Adipocyte (in vitro differentiated cells): ENCODE results near the gene MORN4.
"Not testable (repeated sequence)": the region's sequence is repeated elsewhere in the genome, so short reads cannot be mapped to it uniquely, and the experiment has no call there.

Source experiments
- DNase-seq: peaks from one replicate; pipeline ENCODE4 v3.0.0-alpha.2; 2015; ENCODE audit warnings: low read depth
- H3K27me3 ChIP-seq: replicated peaks from 2 replicates; pipeline ENCODE4 v1.7.0; 2013; ENCODE audit warnings: mild to moderate bottlenecking, low read length, moderate library complexity; ENCODE audit not compliant: control insufficient read depth, insufficient read depth
- H3K36me3 ChIP-seq: 2 replicates; pipeline ENCODE4 v1.7.0; 2013; ENCODE audit warnings: low read length, mild to moderate bottlenecking, moderate library complexity; ENCODE audit not compliant: control insufficient read depth, insufficient read depth, severe bottlenecking
- H3K4me1 ChIP-seq: 2 replicates; pipeline ENCODE4 v1.7.0; 2013; ENCODE audit warnings: mild to moderate bottlenecking, low read length, moderate library complexity; ENCODE audit not compliant: control insufficient read depth, insufficient read depth
- H3K4me3 ChIP-seq: 2 replicates; pipeline ENCODE4 v1.7.0; 2013; ENCODE audit warnings: mild to moderate bottlenecking, low read length, moderate library complexity
- H3K9ac ChIP-seq: 2 replicates; pipeline ENCODE4 v1.7.0; 2013; ENCODE audit warnings: mild to moderate bottlenecking, low read length, moderate library complexity
- H3K9me3 ChIP-seq: 2 replicates; pipeline ENCODE4 v1.7.0; 2013; ENCODE audit warnings: mild to moderate bottlenecking, low read length, moderate library complexity; ENCODE audit not compliant: control insufficient read depth

MORN4 gene

DNA sequence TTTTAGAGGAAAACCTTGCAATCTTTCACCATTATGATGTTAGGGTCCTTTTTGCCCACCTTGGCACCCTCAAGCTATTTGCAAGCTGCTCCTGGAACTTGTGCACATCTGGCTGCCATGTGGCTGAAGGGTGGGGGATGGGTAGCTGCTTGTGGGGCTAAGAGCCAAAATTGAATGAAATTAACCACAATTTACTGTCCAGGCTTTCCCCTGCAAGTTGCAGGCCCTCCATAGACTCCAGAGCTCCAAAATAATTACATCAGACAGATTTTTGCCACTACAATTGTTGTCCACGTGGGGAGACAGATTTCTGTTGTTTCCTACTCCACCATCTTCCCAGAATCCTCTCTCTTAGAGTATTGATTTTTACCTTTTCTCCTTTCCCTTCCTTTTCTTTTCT, 26.3 kb upstream of the MORN4 start:
- H3K9me3 ChIP-seq, result no peaks in the 10 kb centered on the region
- peaks cover 7% of the 10 kb centered on the region for H3K4me1 ChIP-seq
- no peak overlapping the region for H3K4me3 ChIP-seq
- no peaks in the 10 kb centered on the region for H3K27me3 ChIP-seq
- peaks cover 73% of the 10 kb centered on the region for H3K36me3 ChIP-seq
- peak; percentile 59 for DNase-seq
- H3K9ac ChIP-seq, result no peak overlapping the region

DNA sequence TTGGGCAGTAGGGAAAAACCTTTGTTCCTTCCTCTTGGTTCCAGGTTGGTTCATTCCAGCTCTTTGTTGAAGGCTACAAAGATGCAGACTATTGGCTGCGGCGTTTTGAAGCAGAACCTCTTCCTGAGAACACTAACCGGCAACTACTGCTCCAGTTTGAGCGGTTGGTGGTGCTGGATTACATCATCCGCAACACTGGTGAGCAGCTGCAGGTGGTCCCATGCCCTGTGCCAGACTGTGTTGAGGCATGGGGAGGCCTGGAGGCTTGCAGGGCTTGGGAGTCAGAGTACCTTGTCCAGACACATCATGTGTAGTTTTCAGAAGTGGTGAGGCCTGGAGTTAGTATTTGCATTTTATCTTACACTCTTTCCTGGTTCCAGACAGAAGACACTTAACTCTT, 23.5 kb upstream of the MORN4 start:
- H3K9ac ChIP-seq, result no peak overlapping the region
- H3K4me1 ChIP-seq, result peaks cover 7% of the 10 kb centered on the region
- H3K36me3 ChIP-seq, result peaks cover 73% of the 10 kb centered on the region
- no peak for DNase-seq
- no peaks in the 10 kb centered on the region for H3K27me3 ChIP-seq
- no peaks in the 10 kb centered on the region for H3K9me3 ChIP-seq
- H3K4me3 ChIP-seq, result no peak overlapping the region

DNA sequence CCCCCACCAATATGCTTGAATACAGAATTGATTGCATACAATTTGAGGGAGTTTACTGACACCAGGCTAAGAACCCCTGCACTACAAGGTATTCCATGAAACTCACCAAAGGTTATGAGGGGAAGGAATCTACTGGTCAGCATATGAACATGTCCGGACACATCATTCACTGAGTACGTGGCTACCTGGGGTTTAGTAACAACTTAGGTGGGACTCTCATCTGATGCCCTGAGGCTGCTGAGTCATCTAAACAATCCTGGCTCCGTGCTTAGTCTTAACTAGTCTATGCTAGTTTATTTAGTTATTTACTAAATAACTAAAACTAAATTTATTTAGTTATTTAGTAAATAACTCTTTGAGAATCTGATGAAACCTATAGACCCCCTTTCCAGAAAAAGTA, 18.5 kb upstream of the MORN4 start:
- Histone ChIP-seq H3K9ac (no peak overlapping the region), H3K27me3 (no peaks in the 10 kb centered on the region), H3K9me3 (no peaks in the 10 kb centered on the region), H3K4me1 (peaks cover 35% of the 10 kb centered on the region), H3K4me3 (no peak overlapping the region), H3K36me3 (peaks cover 57% of the 10 kb centered on the region)
- DNase-seq, result no peak

DNA sequence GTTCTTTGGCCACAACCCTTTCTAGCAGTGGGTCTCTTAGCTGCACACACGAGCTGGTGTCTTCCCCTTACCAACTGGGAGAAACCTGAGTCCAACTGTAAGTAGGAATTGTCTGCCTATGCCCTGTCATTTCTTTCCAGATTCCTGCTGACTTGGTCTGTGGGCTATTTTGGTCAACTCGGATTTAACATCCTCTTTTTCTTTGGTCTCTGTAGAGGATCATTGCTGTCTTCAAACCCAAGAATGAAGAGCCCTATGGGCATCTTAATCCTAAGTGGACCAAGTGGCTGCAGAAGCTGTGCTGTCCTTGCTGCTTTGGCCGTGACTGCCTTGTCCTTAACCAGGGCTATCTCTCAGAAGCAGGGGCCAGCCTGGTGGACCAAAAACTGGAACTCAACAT, 17.4 kb upstream of the MORN4 start:
- no peak overlapping the region for H3K9ac ChIP-seq
- peaks cover 50% of the 10 kb centered on the region for H3K36me3 ChIP-seq
- no peak for DNase-seq
- no peaks in the 10 kb centered on the region for H3K27me3 ChIP-seq
- H3K4me3 ChIP-seq, result no peak overlapping the region
- H3K4me1 ChIP-seq, result peaks cover 35% of the 10 kb centered on the region
- no peaks in the 10 kb centered on the region for H3K9me3 ChIP-seq

DNA sequence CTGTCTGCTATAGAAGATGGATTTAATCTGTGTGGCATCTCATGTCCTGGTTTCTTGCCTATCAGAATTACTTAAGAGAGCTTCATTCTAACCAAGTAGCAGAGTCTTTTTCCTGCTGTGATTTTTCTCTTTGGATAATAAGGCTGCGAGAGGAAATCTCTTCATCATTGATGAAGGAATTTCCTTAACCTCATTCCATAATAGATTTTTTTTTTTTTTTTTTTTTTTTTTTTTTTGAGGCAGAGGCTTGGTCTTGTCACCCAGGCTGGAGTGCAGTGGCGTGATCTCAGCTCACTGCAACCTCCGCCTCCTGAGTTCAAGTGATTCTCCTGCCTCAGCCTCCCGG, 16.1 kb upstream of the MORN4 start:
- DNase-seq, H3K9me3 ChIP-seq, H3K27me3 ChIP-seq, H3K4me3 ChIP-seq: not testable (repeated sequence)
- Histone ChIP-seq H3K36me3 (peaks cover 52% of the 10 kb centered on the region), H3K4me1 (peaks cover 39% of the 10 kb centered on the region), H3K9ac (peak overlapping the region; percentile 66)

GRCh38 chr10:97648562-97649404, 15.5 kb upstream of the MORN4 start:
- DNase-seq, result peak; percentile 73
- Histone ChIP-seq H3K36me3 (peaks cover 50% of the 10 kb centered on the region), H3K4me3 (peak overlapping the region; percentile 62), H3K4me1 (peaks cover 39% of the 10 kb centered on the region), H3K9me3 (no peaks in the 10 kb centered on the region), H3K9ac (peak overlapping the region; percentile 66), H3K27me3 (no peaks in the 10 kb centered on the region)

DNA sequence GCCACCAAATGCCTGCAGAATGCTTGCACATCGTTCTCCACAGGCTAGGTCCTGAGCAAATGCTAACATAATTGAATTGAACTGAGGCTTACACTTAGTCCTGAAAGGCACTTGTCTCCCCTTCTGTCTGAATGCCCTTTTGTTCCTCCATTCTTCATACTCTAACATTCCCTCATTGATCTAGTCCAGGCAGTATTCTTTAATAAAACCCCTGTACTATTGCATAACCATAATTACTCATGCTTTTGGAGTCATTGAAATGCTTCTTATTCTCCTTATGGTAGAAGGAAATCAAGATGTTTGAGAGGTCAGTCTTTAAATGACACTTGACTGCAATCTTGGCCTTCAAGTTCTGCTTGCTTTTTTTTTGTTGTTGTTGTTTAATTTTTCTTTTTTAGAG, 14.3 kb upstream of the MORN4 start:
- no peak overlapping the region for H3K9ac ChIP-seq
- no peaks in the 10 kb centered on the region for H3K27me3 ChIP-seq
- no peak overlapping the region for H3K4me3 ChIP-seq
- DNase-seq, result peak; percentile 50
- H3K4me1 ChIP-seq, result peaks cover 51% of the 10 kb centered on the region
- peaks cover 39% of the 10 kb centered on the region for H3K36me3 ChIP-seq
- H3K9me3 ChIP-seq, result no peaks in the 10 kb centered on the region

GRCh38 chr10:97644936-97645335, 11.6 kb upstream of the MORN4 start:
- Histone ChIP-seq H3K9me3 (no peaks in the 10 kb centered on the region), H3K4me3 (no peak overlapping the region), H3K36me3 (peaks cover 19% of the 10 kb centered on the region), H3K27me3 (no peaks in the 10 kb centered on the region), H3K9ac (no peak overlapping the region), H3K4me1 (peaks cover 49% of the 10 kb centered on the region)
- no peak for DNase-seq

GRCh38 chr10:97643441-97643985, 10.2 kb upstream of the MORN4 start:
- no peak overlapping the region for H3K9ac ChIP-seq
- H3K4me3 ChIP-seq, result no peak overlapping the region
- H3K36me3 ChIP-seq, result peaks cover 19% of the 10 kb centered on the region
- peaks cover 34% of the 10 kb centered on the region for H3K4me1 ChIP-seq
- no peak for DNase-seq
- H3K27me3 ChIP-seq, result no peaks in the 10 kb centered on the region
- H3K9me3 ChIP-seq, result no peaks in the 10 kb centered on the region

GRCh38 chr10:97642471-97643159, 9.3 kb upstream of the MORN4 start:
- DNase-seq, H3K27me3 ChIP-seq, H3K9me3 ChIP-seq: not testable (repeated sequence)
- peaks cover 26% of the 10 kb centered on the region for H3K4me1 ChIP-seq
- peak overlapping the region; percentile 34 for H3K9ac ChIP-seq
- peaks cover 19% of the 10 kb centered on the region for H3K36me3 ChIP-seq
- H3K4me3 ChIP-seq, result peak overlapping the region; percentile 87
